ENCODE results near the gene ATP6V1A. TPM values are rescaled to one million over a fixed set of nuclear protein-coding genes. Genes with fewer than 3 reads are reported as not detected.

The ATP6V1A gene
- total and polyA plus RNA-seq, 2 of the 13 experiments (the other 11 are each of a cell fraction or from before 2014, with no cell fraction given) = 23.4 to 95.1 TPM

GRCh38 chr3:113697500-113698090 lies 49.2 kb upstream of the ATP6V1A start (continued):
- TF ChIP-seq ZFP91 (CRISPR knock-in tag; IDR thresholded peaks at IDR 0.05; ENCODE audit: borderline replicate concordance) (no peak), ZBTB38 (CRISPR knock-in tag; IDR thresholded peaks at IDR 0.05) (no peak), CENPT (CRISPR knock-in tag; IDR thresholded peaks at IDR 0.05; ENCODE audit: low read depth) (no peak), RNF219 (CRISPR knock-in tag; IDR thresholded peaks at IDR 0.05) (no peak), HNRNPK (IDR thresholded peaks at IDR 0.05; ENCODE audit: low read depth, low read length, poor library complexity, severe bottlenecking) (no peak), ZNF713 (CRISPR knock-in tag; IDR thresholded peaks at IDR 0.05) (no peak), SRSF4 (IDR thresholded peaks at IDR 0.05; ENCODE audit: low read depth, low read length, poor library complexity, severe bottlenecking) (no peak), KIAA2018 (CRISPR knock-in tag; IDR thresholded peaks at IDR 0.05; ENCODE audit: borderline replicate concordance) (no peak), IRF2 (CRISPR knock-in tag; IDR thresholded peaks at IDR 0.05) (peak; percentile 18; the same call in 1 of the 2 replicates), ZNF12 (CRISPR knock-in tag; IDR thresholded peaks at IDR 0.05) (no peak), ZNF549 (CRISPR knock-in tag; IDR thresholded peaks at IDR 0.05) (no peak), ZNF101 (CRISPR knock-in tag; IDR thresholded peaks at IDR 0.05; ENCODE audit: borderline replicate concordance, low read depth) (no peak), NR2F6 (IDR thresholded peaks at IDR 0.05) (no peak), NR2F6 (CRISPR knock-in tag; IDR thresholded peaks at IDR 0.05) (no peak)
